ENCODE results near the gene CTXND1. TPM values are rescaled to one million over a fixed set of nuclear protein-coding genes. Genes with fewer than 3 reads are reported as not detected.

CTXND1 gene
- total and polyA plus RNA-seq, 2 of the 8 experiments (the other 6 are each of a cell fraction or from before 2014, with no cell fraction given): 0.03 TPM; not detected in 1

DNA sequence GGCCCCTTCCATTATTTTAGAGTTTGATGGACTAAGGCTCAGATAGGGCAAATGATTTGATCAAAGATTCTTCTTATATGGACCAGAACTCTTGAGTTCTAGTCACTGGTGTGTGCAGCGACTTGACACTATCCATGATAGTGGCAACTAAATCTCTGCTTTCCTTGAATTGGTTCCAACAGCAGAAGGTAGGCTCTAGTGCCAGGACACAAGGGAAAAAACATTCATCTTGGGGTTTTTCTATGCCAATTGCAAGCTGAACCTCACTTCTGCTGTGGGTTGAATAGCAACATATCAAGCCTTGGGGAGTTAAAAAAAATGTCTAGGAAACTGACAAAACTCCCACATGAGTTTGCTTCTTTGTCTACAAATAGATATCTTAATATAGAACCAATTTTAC lies 35.1 kb downstream of the CTXND1 start:
- no peak overlapping the region for H3K18ac ChIP-seq (ENCODE audit: extremely low read depth, low read length)
- H4K5ac ChIP-seq (ENCODE audit: insufficient read length, low read depth, low read length): no peak overlapping the region
- H4K91ac ChIP-seq (replicated peaks; ENCODE audit: insufficient read length, low read length): no peak overlapping the region
- no peaks in the 10 kb centered on the region for H3K27me3 ChIP-seq (replicated peaks in 1 of 4; ENCODE audit: control insufficient read depth in 3 of 4, extremely low read depth in 1 of 4, insufficient read depth in 3 of 4, low read length in 3 of 4)
- no peak overlapping the region for H3K9ac ChIP-seq (replicated peaks in 1 of 4; ENCODE audit: extremely low read depth in 1 of 4, low read depth in 3 of 4, low read length in 3 of 4)
- H3K4me1 ChIP-seq (replicated peaks in 1 of 4; ENCODE audit: control insufficient read depth in 3 of 4, insufficient read depth in 4 of 4, low read length in 3 of 4): no peaks in the 10 kb centered on the region
- no peak overlapping the region for H2BK5ac ChIP-seq (ENCODE audit: low read depth, low read length)
- no peak overlapping the region for H2AFZ ChIP-seq (ENCODE audit: low read length)
- H3K27ac ChIP-seq (ENCODE audit: low read depth, low read length): no peak overlapping the region
- no peaks in the 10 kb centered on the region for H3K79me2 ChIP-seq (ENCODE audit: control insufficient read depth in 1 of 2, insufficient read depth in 2 of 2, low read length in 2 of 2)
- H2BK120ac ChIP-seq (replicated peaks; ENCODE audit: low read depth, low read length): no peak overlapping the region
- no peaks in the 10 kb centered on the region for H3K23me2 ChIP-seq (ENCODE audit: low read depth, low read length)
- FAIRE-seq (no peak), DNase-seq (ENCODE audit: low read depth in 1 of 2, low spot score in 2 of 2) (no peak)
- no peaks in the 10 kb centered on the region for H4K20me1 ChIP-seq (replicated peaks in 1 of 2; ENCODE audit: control insufficient read depth in 1 of 2, insufficient read depth in 2 of 2, low read length in 2 of 2)
- H3K23ac ChIP-seq (ENCODE audit: insufficient read length): no peak overlapping the region
- no peak overlapping the region for H3K4ac ChIP-seq (replicated peaks; ENCODE audit: insufficient read length, low read depth, low read length)
- H4K8ac ChIP-seq (ENCODE audit: extremely low read depth, insufficient read depth, low read length): no peak overlapping the region
- no peak overlapping the region for H2BK12ac ChIP-seq (ENCODE audit: low read depth, low read length)
- H3K56ac ChIP-seq (replicated peaks; ENCODE audit: insufficient read length, low read depth, low read length): no peak overlapping the region
- H3K79me1 ChIP-seq (ENCODE audit: low read depth, low read length): no peaks in the 10 kb centered on the region
- H3K14ac ChIP-seq (ENCODE audit: insufficient read length): no peak overlapping the region
- no peak overlapping the region for H2AK5ac ChIP-seq (ENCODE audit: low read depth, low read length)
- CTCF ChIA-PET (ENCODE audit: partially characterized antibody): no interaction called here
- no peaks in the 10 kb centered on the region for H3K9me3 ChIP-seq (ENCODE audit: insufficient read depth in 2 of 2, low read depth in 1 of 2, low read length in 1 of 2)
- WGBS, 2 experiments (ENCODE audit: extremely low coverage in 1 of 2, insufficient coverage in 1 of 2, insufficient read length in 1 of 2, insufficient replicate concordance in 2 of 2, low coverage in 1 of 2, low lambda C conversion rate in 2 of 2, missing lambda C conversion rate in 1 of 2): 89% methylated on average over 1 of the region's 1 CpG; no CpG with 5 or more reads in 1 of the 2 experiments
- POLR2A ChIA-PET (ENCODE audit: partially characterized antibody): no interaction called here
- no peak overlapping the region for H3K4me3 ChIP-seq (ENCODE audit: extremely low read depth in 1 of 4, insufficient read depth in 2 of 4, low read depth in 3 of 4, low read length in 4 of 4)
- H2BK20ac ChIP-seq (ENCODE audit: low read length): no peak overlapping the region
- H3K4me2 ChIP-seq (ENCODE audit: insufficient read depth in 1 of 2, low read depth in 2 of 2, low read length in 2 of 2): no peak overlapping the region
- H3K36me3 ChIP-seq (ENCODE audit: control insufficient read depth in 2 of 4, insufficient read depth in 4 of 4, low read length in 3 of 4): no peaks in the 10 kb centered on the region
- no peak overlapping the region for H2BK15ac ChIP-seq (ENCODE audit: low read length)
- TF ChIP-seq, protein P1, sequence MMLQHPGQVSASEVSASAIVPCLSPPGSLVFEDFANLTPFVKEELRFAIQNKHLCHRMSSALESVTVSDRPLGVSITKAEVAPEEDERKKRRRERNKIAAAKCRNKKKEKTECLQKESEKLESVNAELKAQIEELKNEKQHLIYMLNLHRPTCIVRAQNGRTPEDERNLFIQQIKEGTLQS (IDR thresholded peaks at IDR 0.05; ENCODE audit: insufficient read depth, low read depth, low read length): no peak
- TF ChIP-seq EGR1 (IDR thresholded peaks at IDR 0.05; ENCODE audit: borderline replicate concordance, low read depth, low read length) (no peak), PHF8 (conservative IDR thresholded peaks at IDR 0.05; ENCODE audit: low read depth, low read length) (no peak), SP2 (IDR thresholded peaks at IDR 0.05; ENCODE audit: low read length) (no peak)

All from H1 (cell line).